GM18870 (cell line): ENCODE results near the gene FAM204A.

Source experiments
- ATAC-seq: cut with Tn5 transposase; IDR thresholded peaks from one replicate; pipeline ENCODE4 v1.9.1; 2021; ENCODE audit warnings: moderate library complexity; ENCODE audit not compliant: unreplicated experiment

Gene FAM204A

DNA sequence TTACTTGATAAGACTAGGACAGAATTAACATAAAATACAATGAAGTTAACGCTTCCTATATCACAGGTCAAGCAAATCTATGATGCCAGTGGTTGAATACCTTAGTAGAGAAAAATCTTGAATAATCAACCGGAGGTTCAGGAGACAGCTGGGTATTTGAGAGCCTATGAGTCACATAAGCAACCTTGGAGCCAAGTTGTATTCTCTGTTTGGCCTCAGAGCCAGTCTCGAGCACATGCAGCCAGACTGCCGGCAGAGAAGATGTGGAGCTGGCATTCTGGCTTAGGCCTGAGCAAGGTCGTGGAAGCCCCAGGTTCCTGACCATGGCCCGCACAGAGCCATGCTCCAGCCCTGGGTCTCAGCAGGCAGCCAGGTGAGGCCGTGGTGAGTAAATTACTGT, 90.3 kb downstream of the FAM204A start:
- no peak for ATAC-seq

DNA sequence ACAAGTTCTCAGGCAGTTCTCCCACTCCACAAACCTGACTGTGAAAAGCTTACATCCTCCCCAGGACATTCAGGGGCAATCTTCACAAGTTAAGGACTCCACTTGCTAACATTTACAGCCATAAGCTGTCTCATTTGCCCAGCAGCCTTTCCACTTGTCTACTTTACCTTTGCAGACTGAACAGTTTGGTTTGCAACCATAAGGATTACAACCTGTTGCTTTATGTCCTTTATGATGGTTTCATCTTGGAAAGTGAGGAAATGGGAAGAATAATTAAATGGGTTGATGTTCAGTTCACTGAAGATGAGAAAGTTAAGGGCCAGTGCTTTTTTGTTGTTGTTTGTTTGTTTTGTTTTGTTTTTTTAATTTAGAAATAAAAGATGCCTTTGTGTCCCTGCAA, 92.4 kb downstream of the FAM204A start:
- no peak for ATAC-seq
